ENCODE results near the gene AMMECR1. TPM values are rescaled to one million over a fixed set of nuclear protein-coding genes. Genes with fewer than 3 reads are reported as not detected.

AMMECR1 gene
- total and polyA plus RNA-seq, 2 of the 8 experiments (the other 6 are each of a cell fraction or from before 2014, with no cell fraction given): 10.2 to 21.2 TPM

GRCh38 chrX:110228453-110228852, 89.4 kb downstream of the AMMECR1 start:
- no peak for TF ChIP-seq RAD21 (IDR thresholded peaks at IDR 0.05 in 1 of 2, conservative IDR thresholded peaks at IDR 0.05 in 1 of 2; ENCODE audit: low read depth in 2 of 2, low read length in 2 of 2)
- no peak for TF ChIP-seq HDAC6 (IDR thresholded peaks at IDR 0.05; ENCODE audit: low read depth, low read length)
- no peak for TF ChIP-seq SIX5 (IDR thresholded peaks at IDR 0.05; ENCODE audit: low read depth, low read length)
- TF ChIP-seq TAF7 (optimal IDR thresholded peaks at IDR 0.05; ENCODE audit: borderline replicate concordance, low read depth, low read length): no peak
- TF ChIP-seq RFX5 (IDR thresholded peaks at IDR 0.05; ENCODE audit: borderline replicate concordance, low read depth, low read length): no peak
- TF ChIP-seq RNF2 (IDR thresholded peaks at IDR 0.05; ENCODE audit: borderline replicate concordance, low read depth, low read length, missing control alignments, poor library complexity, severe bottlenecking): no peak
- no peak for TF ChIP-seq JUND (IDR thresholded peaks at IDR 0.05; ENCODE audit: low read length)
- no peak for TF ChIP-seq TEAD4 (IDR thresholded peaks at IDR 0.05; ENCODE audit: low read depth, low read length)
- no peak for TF ChIP-seq KDM1A (IDR thresholded peaks at IDR 0.05; ENCODE audit: borderline replicate concordance, low read length)
- TF ChIP-seq E2F6 (IDR thresholded peaks at IDR 0.05): no peak
- TF ChIP-seq HDAC2 (IDR thresholded peaks at IDR 0.05; ENCODE audit: borderline replicate concordance in 1 of 2, low read depth in 2 of 2, low read length in 2 of 2): no peak
- TF ChIP-seq TBP (IDR thresholded peaks at IDR 0.05; ENCODE audit: low read depth, low read length): no peak
- no peak for TF ChIP-seq JUN (IDR thresholded peaks at IDR 0.05; ENCODE audit: low read depth, low read length)
- no peak overlapping the region for H3K23ac ChIP-seq (ENCODE audit: insufficient read length)
- no peak overlapping the region for H2BK20ac ChIP-seq (ENCODE audit: low read length)
- no peak overlapping the region for H4K91ac ChIP-seq (replicated peaks; ENCODE audit: insufficient read length, low read length)
- ChIA-PET POLR2A (ENCODE audit: partially characterized antibody) (no interaction called here), CTCF (ENCODE audit: partially characterized antibody) (interaction anchor here (0.6 to 0.9 kb wide), 3 partner anchors 17 to 179 kb away, joined by 3 to 5 read pairs (median 3); no protein-coding TSS in a partner anchor)
- no peak overlapping the region for H3K56ac ChIP-seq (replicated peaks; ENCODE audit: insufficient read length, low read depth, low read length)
- no peaks in the 10 kb centered on the region for H3K9me3 ChIP-seq (ENCODE audit: insufficient read depth in 2 of 2, low read depth in 1 of 2, low read length in 1 of 2)
- H4K20me1 ChIP-seq (replicated peaks in 1 of 2; ENCODE audit: control insufficient read depth in 1 of 2, insufficient read depth in 2 of 2, low read length in 2 of 2): no peaks in the 10 kb centered on the region
- FAIRE-seq: no peak
- 0 out of 2 replicates have a peak overlapping the region, but pooled peaks have one; percentile 17 for H2BK12ac ChIP-seq (ENCODE audit: low read depth, low read length)
- no peak overlapping the region for H2AFZ ChIP-seq (ENCODE audit: low read length)
- no peak overlapping the region for H3K4me3 ChIP-seq (ENCODE audit: extremely low read depth in 1 of 4, insufficient read depth in 2 of 4, low read depth in 3 of 4, low read length in 4 of 4)
- H3K79me2 ChIP-seq (ENCODE audit: control insufficient read depth in 1 of 2, insufficient read depth in 2 of 2, low read length in 2 of 2): peaks cover 0 to 10% of the 10 kb centered on the region in 2 experiments; a peak in 2 of 4 replicates
- H3K18ac ChIP-seq (ENCODE audit: extremely low read depth, low read length): no peak overlapping the region
- H4K8ac ChIP-seq (ENCODE audit: extremely low read depth, insufficient read depth, low read length): no peak overlapping the region
- DNase-seq (ENCODE audit: low read depth in 1 of 2, low spot score in 2 of 2): no peak
- H3K14ac ChIP-seq (ENCODE audit: insufficient read length): no peak overlapping the region
- H2BK15ac ChIP-seq (ENCODE audit: low read length): no peak overlapping the region
- H3K27me3 ChIP-seq (replicated peaks in 1 of 4; ENCODE audit: control insufficient read depth in 3 of 4, extremely low read depth in 1 of 4, insufficient read depth in 3 of 4, low read length in 3 of 4): no peaks in the 10 kb centered on the region
- WGBS, 2 experiments (ENCODE audit: extremely low coverage in 1 of 2, insufficient coverage in 1 of 2, insufficient read length in 1 of 2, insufficient replicate concordance in 2 of 2, low coverage in 1 of 2, low lambda C conversion rate in 2 of 2, missing lambda C conversion rate in 1 of 2): 89% methylated on average over 5 of the region's 5 CpGs; no CpG with 5 or more reads in 1 of the 2 experiments
- no peak overlapping the region for H3K9ac ChIP-seq (replicated peaks in 1 of 4; ENCODE audit: extremely low read depth in 1 of 4, low read depth in 3 of 4, low read length in 3 of 4)
- H2AK5ac ChIP-seq (ENCODE audit: low read depth, low read length): no peak overlapping the region
- H3K23me2 ChIP-seq (ENCODE audit: low read depth, low read length): no peaks in the 10 kb centered on the region
- no peak overlapping the region for H3K4ac ChIP-seq (replicated peaks; ENCODE audit: insufficient read length, low read depth, low read length)
- H3K36me3 ChIP-seq (ENCODE audit: control insufficient read depth in 2 of 4, insufficient read depth in 4 of 4, low read length in 3 of 4): no peaks in the 10 kb centered on the region
- peaks cover 0 to 4% (median 0%) of the 10 kb centered on the region in 4 experiments; a peak in 3 of 7 replicates for H3K4me1 ChIP-seq (replicated peaks in 1 of 4; ENCODE audit: control insufficient read depth in 3 of 4, insufficient read depth in 4 of 4, low read length in 3 of 4)
- H4K5ac ChIP-seq (ENCODE audit: insufficient read length, low read depth, low read length): no peak overlapping the region
- H2BK120ac ChIP-seq (replicated peaks; ENCODE audit: low read depth, low read length): no peak overlapping the region
- H3K4me2 ChIP-seq (ENCODE audit: insufficient read depth in 1 of 2, low read depth in 2 of 2, low read length in 2 of 2): no peak overlapping the region
- H3K79me1 ChIP-seq (ENCODE audit: low read depth, low read length): no peaks in the 10 kb centered on the region
- H2BK5ac ChIP-seq (ENCODE audit: low read depth, low read length): no peak overlapping the region
- no peak overlapping the region for H3K27ac ChIP-seq (ENCODE audit: low read depth, low read length)
